Mesodermal cell (in vitro differentiated cells): ENCODE data around the gene FAM181B.

ENCODE experiments used
- H3K27ac ChIP-seq: 2 replicates; pipeline ENCODE4 v1.7.0; 2013; ENCODE audit warnings: mild to moderate bottlenecking, low read depth, low read length, moderate library complexity; ENCODE audit not compliant: severe bottlenecking
- H3K36me3 ChIP-seq: 2 replicates; pipeline ENCODE4 v1.7.1; 2013; ENCODE audit warnings: mild to moderate bottlenecking, low read length, moderate library complexity; ENCODE audit not compliant: control insufficient read depth, insufficient read depth
- H3K4me1 ChIP-seq: one replicate; pipeline ENCODE4 v1.7.1; 2013; ENCODE audit warnings: mild to moderate bottlenecking, low read length; ENCODE audit not compliant: insufficient read depth, control insufficient read depth, poor library complexity, severe bottlenecking
- H3K4me3 ChIP-seq: 2 replicates; pipeline ENCODE4 v1.7.0; 2013; ENCODE audit warnings: low read length, control low read depth, mild to moderate bottlenecking; ENCODE audit not compliant: insufficient read depth, poor library complexity, severe bottlenecking; ENCODE audit errors: extremely low read depth
- H3K9me3 ChIP-seq: 2 replicates; pipeline ENCODE4 v1.7.1; 2013; ENCODE audit warnings: mild to moderate bottlenecking, low read length, moderate library complexity; ENCODE audit not compliant: control insufficient read depth
- WGBS, 2 experiments: methylation state at CpG; one replicate each; pipeline ENCODE4 v1.1.5; 2013; ENCODE audit warnings: missing lambda C conversion rate in 2 of 2; ENCODE audit not compliant: insufficient coverage in 2 of 2; 5-methylcytosine and 5-hydroxymethylcytosine counted together

Gene FAM181B

DNA sequence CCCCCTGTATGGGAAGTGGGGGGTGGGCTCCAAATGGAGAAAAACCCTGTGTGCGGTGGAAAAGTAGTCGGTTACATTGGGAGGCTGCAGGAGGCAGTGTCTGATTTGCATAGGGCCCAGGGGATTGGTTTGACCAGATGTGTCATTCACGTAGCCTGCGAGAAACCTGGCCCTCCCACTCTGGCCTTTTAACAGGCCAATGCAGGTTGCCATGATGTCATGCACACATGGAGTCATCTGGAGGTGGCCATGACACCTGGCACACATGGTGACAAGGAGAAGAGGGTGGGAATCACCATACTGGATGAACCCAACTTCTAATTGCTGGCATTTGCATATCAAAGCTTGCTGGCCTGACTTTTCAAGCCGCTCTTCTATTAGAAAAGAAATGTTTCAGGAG, 50.6 kb downstream of the FAM181B start:
- Histone ChIP-seq H3K4me3 (no peak overlapping the region), H3K9me3 (peaks cover 10% of the 10 kb centered on the region), H3K4me1 (no peaks in the 10 kb centered on the region), H3K27ac (no peak overlapping the region), H3K36me3 (no peaks in the 10 kb centered on the region)
- WGBS, 2 experiments, result 86% methylated on average over 4 of the region's 5 CpGs

DNA sequence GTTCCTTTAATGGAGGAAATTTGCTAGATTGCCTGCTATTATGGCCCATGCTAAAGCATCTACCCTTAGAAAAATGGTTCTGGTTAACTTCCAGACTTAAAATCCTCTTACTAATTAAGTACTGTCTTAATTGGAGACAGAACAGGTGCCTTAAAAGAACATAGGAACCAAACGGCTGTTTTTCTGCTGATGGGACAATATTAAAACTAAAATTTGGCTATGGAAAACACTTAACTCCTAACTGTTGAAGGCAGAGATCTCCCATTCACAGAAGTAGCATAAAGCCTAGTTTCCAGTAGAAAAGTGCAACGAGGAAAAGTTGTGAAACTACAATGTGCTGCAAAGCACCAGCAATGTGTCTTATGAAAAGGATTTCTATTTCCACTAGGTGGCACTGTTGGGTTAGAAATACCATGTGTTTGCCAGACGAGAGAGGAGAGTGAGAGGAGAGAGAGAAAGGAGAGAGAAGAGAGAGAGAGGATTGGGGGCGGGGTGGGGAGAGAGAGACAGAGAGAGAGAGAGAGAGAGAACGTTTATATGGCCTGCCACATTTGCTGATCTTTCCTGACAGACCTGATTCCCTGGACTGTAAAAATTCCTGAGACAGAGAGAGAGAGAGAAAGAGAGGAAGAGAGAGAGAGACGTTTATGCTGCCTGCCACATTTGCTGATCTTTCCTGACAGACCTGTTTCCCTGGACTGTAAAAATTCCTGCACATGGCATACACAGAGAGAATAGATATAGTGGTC, 51.5 kb downstream of the FAM181B start:
- WGBS, 2 experiments, result 51 to 59% methylated on average over 3 to 4 of the region's 6 CpGs
- H3K9me3 ChIP-seq, result peaks cover 10% of the 10 kb centered on the region
- H3K4me3 ChIP-seq, result no peak overlapping the region
- no peak overlapping the region for H3K27ac ChIP-seq
- no peaks in the 10 kb centered on the region for H3K36me3 ChIP-seq
- H3K4me1 ChIP-seq, result no peaks in the 10 kb centered on the region

DNA sequence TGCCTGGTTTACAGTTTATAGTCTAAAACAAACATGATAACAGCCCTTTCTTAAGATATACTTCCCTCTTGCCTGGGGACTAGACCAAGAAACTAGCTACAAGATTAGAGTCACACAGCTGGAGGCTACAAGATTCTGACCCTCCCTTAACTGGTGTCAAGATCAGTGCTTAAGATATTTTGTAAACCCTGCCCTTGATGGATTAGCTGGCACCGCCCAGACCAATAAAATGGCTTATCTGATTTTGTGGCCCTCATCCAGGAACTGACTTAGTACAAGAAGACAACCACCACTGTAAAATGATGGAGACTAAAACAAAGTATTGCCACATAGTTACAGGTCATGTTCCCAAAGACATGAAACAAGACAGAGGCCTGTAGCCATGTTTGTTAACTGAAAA, 53.4 kb downstream of the FAM181B start:
- no peak overlapping the region for H3K4me3 ChIP-seq
- WGBS, 2 experiments, result no CpG with 5 or more reads among the region's 1 CpG
- H3K36me3 ChIP-seq, result no peaks in the 10 kb centered on the region
- H3K4me1 ChIP-seq, result no peaks in the 10 kb centered on the region
- peaks cover 10% of the 10 kb centered on the region for H3K9me3 ChIP-seq
- no peak overlapping the region for H3K27ac ChIP-seq
